Measurements from ENCODE around the gene ACKR4.
"Not testable (repeated sequence)": the region's sequence is repeated elsewhere in the genome, so short reads cannot be mapped to it uniquely, and the experiment has no call there.

The ACKR4 gene

DNA sequence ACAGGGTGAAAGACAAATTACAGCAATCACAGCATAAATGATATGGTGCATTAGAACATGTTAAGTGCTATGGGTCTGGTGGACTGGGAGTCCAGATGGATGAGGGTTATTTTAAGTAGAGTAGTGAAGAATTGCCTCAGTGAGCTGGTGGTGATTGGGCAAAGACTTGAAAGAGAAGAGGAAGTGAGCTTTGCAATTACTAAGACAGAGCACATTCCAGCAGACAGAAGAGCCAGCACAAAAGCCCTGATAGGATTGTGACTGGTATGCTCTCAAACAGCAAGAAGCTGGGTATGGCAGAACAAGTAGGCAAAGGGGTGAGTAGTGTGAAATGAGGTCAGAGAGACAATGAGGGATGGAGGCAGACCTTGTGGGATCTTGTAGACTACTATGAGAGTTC lies 2.1 kb upstream of the ACKR4 start:
- no peak for DNase-seq

DNA sequence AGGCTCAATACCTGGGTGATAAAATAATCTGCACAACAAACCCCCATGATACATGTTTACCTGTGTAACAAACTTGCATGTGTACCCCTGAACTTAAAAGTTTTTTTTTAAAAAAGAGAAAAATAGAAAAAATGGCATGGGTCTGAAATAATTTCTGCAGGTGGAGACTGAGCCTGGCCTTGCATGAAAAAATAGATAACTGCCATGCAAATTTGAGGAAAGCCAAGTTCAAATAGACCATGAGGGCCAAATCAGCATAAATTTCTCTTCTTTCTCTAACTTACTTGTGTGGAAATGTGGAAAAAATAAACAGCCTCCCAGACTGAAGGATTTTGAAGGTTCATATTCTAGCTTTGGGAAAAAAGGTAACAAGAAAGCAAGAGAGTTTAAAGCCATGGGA lies 744 bp upstream of the ACKR4 start:
- no peak for DNase-seq

- DNase-seq: no peak
Measured at GRCh38 chr3:132597660-132598059, 590 bp downstream of the ACKR4 start.

DNA sequence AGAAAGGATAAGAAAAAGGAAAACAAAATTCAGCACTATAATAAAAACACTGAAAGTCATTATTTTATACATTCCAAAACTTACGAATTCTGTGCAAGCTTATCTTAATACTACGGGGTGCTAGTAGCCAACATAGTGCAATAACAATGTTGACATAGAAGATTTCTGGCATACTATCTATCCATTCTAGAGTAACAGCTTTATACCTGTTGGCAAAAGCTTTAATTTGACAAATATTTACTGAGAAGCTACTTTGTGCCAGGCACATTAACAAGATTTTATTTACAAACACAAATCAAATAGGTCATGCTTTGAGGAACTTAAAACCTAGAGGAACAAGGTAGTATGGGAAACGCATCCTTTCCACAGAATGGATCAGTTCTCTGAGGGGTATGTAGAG lies 1.1 kb downstream of the ACKR4 start:
- DNase-seq: no peak

GRCh38 chr3:132600614-132601013 lies 3.5 kb downstream of the ACKR4 start:
- not testable (repeated sequence) for DNase-seq

DNA sequence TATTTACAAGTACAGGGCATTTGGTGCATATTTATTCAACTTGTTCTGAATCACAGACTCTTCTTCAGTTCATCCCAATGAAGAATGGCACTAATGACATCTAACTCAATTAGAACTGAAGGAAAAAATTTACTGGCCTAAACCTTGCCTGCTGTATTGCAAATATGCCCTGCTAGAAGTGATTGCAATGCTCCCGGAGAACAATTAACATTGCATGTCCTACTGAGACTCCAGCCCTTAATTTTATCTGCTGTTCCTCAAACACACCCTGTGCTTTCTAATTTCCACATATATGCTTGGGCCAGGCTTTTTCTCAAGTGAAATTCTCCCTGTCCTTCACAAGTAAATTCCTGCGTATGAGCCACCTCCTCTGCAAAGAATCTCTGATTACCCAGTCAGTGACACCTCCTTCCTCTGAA lies 8.3 kb downstream of the ACKR4 start:
- no peak for DNase-seq

- DNase-seq: no peak
Measured at GRCh38 chr3:132606085-132606484, 9.0 kb downstream of the ACKR4 start.

DNA sequence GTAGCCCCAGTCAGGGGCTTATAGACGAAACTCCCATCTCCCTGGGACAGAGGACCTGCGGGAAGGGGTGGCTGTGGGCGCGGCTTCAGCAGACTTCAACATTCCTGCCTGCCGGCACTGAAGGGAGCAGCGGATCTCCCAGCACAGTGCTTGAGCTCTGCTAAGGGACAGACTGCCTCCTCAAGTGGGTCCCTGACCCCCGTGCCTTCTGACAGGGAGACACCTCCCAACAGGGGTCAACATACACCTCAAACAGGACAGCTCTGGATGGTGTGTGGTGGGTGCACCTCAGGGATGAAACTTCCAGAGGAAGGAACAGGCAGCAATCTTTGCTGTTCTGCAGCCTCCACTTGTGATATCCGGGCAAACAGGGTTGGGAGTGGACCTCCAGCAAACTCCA lies 9.6 kb downstream of the ACKR4 start:
- DNase-seq: not testable (repeated sequence)

GRCh38 chr3:132615301-132615700 lies 18.2 kb downstream of the ACKR4 start:
- not testable (repeated sequence) for DNase-seq

GRCh38 chr3:132615881-132616280 lies 18.8 kb downstream of the ACKR4 start:
- DNase-seq: no peak

GRCh38 chr3:132616780-132617179 lies 19.7 kb downstream of the ACKR4 start:
- no peak for DNase-seq

DNA sequence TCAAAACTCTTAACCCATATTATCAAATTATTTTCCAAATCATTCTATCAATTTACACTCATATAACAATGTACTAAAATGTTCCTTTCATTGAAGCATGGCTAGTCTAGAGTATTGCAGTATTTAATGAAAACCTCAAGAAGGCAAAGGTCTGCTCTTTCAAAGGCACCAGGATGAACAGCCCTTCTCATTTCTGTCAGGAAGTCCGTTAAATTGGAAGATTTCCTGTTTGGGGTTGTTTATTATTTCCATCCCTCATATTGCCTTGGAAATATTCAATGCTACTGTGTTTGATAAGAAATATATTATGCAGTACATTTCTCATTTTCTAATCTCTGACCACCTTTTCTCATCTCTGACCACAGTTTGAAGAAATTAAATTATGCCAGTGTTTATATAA lies 25.1 kb downstream of the ACKR4 start:
- DNase-seq: no peak

DNA sequence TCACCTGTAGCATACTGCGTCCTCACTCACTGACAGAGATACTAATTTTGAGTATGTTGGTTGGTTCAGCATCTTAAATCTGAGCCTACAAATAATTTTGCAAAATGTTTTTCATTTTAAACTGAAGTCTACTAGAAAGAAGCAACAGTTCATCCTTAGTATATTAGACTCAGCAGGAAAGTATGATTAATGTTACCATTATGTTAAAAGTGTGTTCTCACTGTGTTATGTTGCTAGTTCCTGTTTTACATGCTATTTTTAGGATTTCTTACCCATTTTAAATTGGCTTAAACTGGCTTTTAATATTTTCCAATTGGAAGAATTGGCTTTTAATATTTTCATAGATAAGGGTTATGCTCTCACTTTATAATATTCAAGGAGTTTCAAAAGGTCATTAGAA lies 25.7 kb downstream of the ACKR4 start:
- DNase-seq: no peak

DNA sequence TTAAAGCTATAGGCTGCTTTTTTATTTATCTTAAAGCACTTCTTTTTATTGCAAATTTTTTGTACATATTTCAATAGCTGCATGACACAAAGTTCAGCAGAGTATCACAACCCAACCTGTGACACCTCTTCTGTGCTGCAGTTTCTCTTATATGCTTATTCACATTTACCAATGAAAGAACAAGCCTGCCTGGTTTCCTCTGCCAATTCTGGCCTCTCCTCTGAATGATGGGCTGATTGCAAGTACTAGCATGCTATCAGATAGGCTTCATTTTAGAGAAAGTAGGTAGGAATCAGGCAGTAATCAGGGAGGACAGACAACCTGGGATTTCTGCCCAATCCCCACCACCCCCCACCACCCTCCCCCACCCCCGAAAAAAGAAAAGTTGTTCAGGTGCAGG lies 26.6 kb downstream of the ACKR4 start:
- DNase-seq: no peak

DNA sequence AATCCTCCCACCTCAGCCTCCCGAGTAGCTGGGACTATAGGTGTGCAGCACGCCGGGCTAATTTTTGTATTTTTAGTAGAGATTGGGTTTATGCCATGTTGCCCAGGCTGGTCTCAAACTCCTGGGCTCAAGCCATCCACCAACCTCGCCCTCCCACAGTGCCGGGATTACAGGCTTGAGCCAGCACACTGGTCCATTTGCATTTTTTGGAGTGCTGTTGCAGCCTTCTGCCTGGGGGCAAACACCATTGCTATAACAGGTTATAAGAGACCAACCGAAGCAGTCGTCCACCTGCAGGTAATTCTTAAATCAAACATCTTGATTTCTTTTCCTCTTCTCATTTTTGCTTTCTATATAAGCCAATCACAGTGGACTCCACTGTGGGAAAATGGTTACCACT lies 27.7 kb downstream of the ACKR4 start:
- DNase-seq: no peak

DNA sequence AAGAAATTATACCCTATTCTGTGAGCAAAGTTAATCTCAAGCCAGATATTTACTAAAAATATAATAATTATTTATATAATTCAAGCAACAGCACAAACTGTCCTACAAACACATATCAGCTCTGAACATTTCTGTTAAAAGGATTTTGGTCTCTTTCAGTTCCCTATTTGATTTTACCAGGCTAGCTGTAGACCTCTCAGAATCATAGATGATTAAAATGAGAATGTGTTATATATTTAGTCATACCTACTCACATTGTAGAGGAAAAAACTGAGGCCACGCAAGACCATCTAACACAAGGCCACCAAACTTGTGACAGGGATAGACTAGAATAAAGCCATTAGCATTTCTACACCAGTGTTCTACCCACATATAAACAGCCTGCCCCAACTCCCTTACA lies 28.5 kb downstream of the ACKR4 start:
- no peak for DNase-seq

DNA sequence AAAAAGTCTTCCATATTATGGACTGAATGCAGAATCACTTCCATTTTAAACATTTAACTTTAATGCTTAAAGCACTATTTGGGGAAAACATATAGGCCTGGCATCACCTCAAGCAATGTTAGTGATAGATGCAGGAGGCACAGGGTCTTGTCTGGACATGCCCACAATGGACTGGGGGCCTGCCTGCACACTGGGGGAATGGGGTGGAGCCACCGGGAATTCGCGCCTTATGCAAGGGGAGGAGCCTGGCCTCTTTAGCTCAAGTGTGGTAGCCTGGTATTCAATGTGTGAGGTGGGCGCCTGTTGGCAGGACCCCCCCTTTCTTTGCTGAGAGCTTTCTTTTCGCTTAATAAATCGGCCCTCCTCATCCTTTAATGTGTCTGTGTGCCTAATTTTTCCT lies 29.9 kb downstream of the ACKR4 start:
- DNase-seq: no peak

GRCh38 chr3:132628157-132628556 lies 31.1 kb downstream of the ACKR4 start:
- no peak for DNase-seq

DNA sequence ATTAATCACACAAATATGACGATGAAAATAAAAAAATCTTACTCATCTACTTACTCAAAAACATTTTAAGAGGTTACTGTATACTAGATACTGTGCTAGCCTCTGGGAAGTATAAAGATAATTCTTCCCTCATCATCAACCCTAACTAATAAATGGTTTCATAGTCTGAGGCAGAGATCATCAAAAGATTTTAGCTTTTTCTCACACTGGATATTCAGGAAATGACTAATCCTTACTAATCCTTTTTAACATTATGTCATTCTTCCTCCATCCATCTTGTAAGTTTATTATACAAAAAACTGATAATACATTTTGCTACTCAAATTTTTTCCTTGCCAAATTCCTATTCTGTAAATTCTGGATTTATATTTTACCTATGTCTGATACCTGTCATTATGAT lies 32.9 kb downstream of the ACKR4 start:
- DNase-seq: no peak

- no peak for DNase-seq
Measured at GRCh38 chr3:132630612-132631011, 33.5 kb downstream of the ACKR4 start.

DNA sequence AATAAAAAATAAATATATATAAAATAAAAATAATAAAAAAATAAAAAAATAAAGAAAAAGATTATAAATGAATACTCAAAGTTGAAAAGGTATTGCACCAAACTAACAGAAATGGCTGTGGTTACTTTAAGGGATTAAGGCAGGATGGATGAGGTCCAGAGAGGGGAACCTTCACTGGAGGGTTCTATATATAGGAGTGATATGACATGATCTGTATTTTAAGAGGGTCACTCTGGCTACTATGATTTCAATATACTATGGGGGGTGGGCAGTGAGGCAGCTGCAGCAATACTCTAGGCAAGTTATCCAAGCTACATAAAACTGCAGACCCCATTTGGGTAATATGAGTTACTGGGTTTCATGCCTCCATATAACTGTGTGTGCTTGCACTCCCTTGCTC lies 38.0 kb downstream of the ACKR4 start:
- DNase-seq: no peak

DNA sequence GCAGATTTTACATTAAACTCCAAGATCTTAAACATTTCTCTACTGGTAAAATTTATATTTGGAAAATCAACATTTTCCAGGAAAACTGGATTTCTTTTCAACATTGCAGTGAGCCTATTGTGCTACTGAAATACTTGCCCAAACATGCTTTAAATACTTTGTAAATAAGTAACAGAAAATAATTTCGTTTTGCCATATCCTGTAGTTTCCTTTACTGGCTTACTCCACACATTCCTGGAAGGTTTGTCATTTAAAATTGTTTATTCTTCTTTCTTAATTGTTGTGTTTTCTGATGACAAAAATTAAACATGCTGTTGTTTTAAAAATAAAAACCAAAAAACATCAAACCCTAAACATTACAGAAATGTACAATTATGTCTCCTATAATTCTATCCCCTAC lies 40.5 kb downstream of the ACKR4 start:
- no peak for DNase-seq

GRCh38 chr3:132638706-132639105 lies 41.6 kb downstream of the ACKR4 start:
- DNase-seq: no peak

GRCh38 chr3:132641427-132641826 lies 44.4 kb downstream of the ACKR4 start:
- DNase-seq: not testable (repeated sequence)

DNA sequence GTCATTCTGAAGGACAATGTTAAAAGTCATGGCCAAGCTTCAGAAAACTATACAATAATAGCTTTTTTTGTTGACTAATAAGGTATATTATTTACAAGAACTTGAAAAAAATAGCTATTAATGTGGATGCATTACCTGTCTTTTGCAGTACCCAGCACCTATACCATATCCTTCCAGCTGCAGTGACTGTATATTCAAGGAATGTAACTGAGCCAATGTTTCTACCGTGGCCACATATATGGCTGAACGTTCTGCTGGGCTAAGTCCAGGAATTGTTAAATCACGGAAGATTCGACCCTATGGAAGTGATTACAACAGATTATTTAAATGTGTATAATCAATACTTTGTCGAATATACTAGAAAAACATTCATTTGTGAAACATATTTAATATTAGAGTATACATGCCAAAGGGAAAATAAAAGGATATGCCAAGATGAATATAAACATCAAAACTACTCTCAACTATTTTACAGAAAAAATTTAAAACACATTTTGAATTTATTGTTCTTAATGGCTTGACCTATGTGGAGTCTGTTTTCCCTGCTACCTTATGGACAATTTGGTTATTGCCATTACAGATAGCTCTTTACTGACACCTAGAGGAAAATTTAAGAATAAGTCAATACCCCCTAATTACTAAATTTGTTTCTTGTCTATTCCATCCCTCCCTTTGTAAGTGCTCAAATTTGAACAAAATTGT lies 44.9 kb downstream of the ACKR4 start:
- no peak for DNase-seq

- DNase-seq: no peak
Measured at GRCh38 chr3:132642539-132642847, 45.4 kb downstream of the ACKR4 start.
